WTC11 (cell line): Measurements from ENCODE around the gene ZNF48. TPM values are rescaled to one million over a fixed set of nuclear protein-coding genes. Genes with fewer than 3 reads are reported as not detected.

ENCODE experiments used
- ATAC-seq: fragments of 200-7000 bp; cut with Tn5 transposase; 2 replicates; pipeline ENCODE4 v1.10.0; 2021; ENCODE audit warnings: mild to moderate bottlenecking, moderate library complexity
- CTCF ChIA-PET: fragments of 300-600 bp; sonication (Branson Sonifier 250); formaldehyde crosslinking; loops from one replicate; lab custom pipeline; 2021; ENCODE audit warnings: antibody characterized with exemption; lab: Charles Lee
- POLR2A ChIA-PET: fragments of 350-600 bp; sonication (Branson Sonifier 250); formaldehyde crosslinking; loops from one replicate; lab custom pipeline; 2021; ENCODE audit warnings: antibody characterized with exemption; lab: Charles Lee
- DNase-seq: peaks from one replicate; pipeline ENCODE4 v3.0.0; 2021; ENCODE audit warnings: low spot score
- H3K27ac Mint-ChIP-seq: 2 replicates; pipeline ENCODE4 v1.8.0; 2021; ENCODE audit warnings: mixed read lengths
- H3K27me3 Mint-ChIP-seq: 2 replicates; pipeline ENCODE4 v1.8.0; 2021; ENCODE audit warnings: low read depth, mild to moderate bottlenecking, moderate library complexity, mixed read lengths
- H3K36me3 Mint-ChIP-seq: 2 replicates; pipeline ENCODE4 v1.8.0; 2021; ENCODE audit warnings: mixed read lengths
- H3K4me1 Mint-ChIP-seq: 2 replicates; pipeline ENCODE4 v1.8.0; 2022; ENCODE audit warnings: mixed read lengths
- H3K4me3 Mint-ChIP-seq: 2 replicates; pipeline ENCODE4 v1.8.0; 2021; ENCODE audit warnings: mild to moderate bottlenecking, moderate library complexity, mixed read lengths
- H3K9me3 Mint-ChIP-seq: 2 replicates; pipeline ENCODE4 v1.8.0; 2021; ENCODE audit warnings: mixed read lengths
- ATF1 ChIP-seq: sonication (generic); formaldehyde crosslinking; IDR thresholded peaks from 2 replicates; pipeline ENCODE4 v1.8.1; 2023; ENCODE audit warnings: mild to moderate bottlenecking, moderate library complexity, missing genetic modification reagents
- CREM ChIP-seq: sonication (generic); formaldehyde crosslinking; IDR thresholded peaks from 2 replicates; pipeline ENCODE4 v1.8.1; 2022; ENCODE audit warnings: mild to moderate bottlenecking, missing genetic modification reagents, moderate library complexity
- ELF4 ChIP-seq: sonication (generic); formaldehyde crosslinking; IDR thresholded peaks from 2 replicates; pipeline ENCODE4 v1.8.1; 2022; ENCODE audit warnings: low read depth, mild to moderate bottlenecking, moderate library complexity, missing genetic modification reagents
- ESRRA ChIP-seq: sonication (generic); formaldehyde crosslinking; IDR thresholded peaks from 2 replicates; pipeline ENCODE4 v1.8.1; 2022; ENCODE audit warnings: mild to moderate bottlenecking, missing genetic modification reagents, borderline replicate concordance
- ETV6 ChIP-seq: sonication (generic); formaldehyde crosslinking; IDR thresholded peaks from 2 replicates; pipeline ENCODE4 v1.8.1; 2022; ENCODE audit warnings: mild to moderate bottlenecking, missing genetic modification reagents
- FOXK1 ChIP-seq: sonication (generic); formaldehyde crosslinking; IDR thresholded peaks from 2 replicates; pipeline ENCODE4 v1.8.0; 2022; ENCODE audit warnings: mild to moderate bottlenecking, moderate library complexity, missing genetic modification reagents
- GABPB1 ChIP-seq: sonication (generic); formaldehyde crosslinking; IDR thresholded peaks from 2 replicates; pipeline ENCODE4 v1.8.1; 2023; ENCODE audit warnings: mild to moderate bottlenecking, missing genetic modification reagents
- GTF2I ChIP-seq: fragments of 250-450 bp; sonication (Bioruptor Pico); conservative IDR thresholded peaks from 2 replicates; pipeline ENCODE4 v1.4.0; 2021; ENCODE audit warnings: mild to moderate bottlenecking
- MYBL2 ChIP-seq: sonication (generic); formaldehyde crosslinking; IDR thresholded peaks from 2 replicates; pipeline ENCODE4 v1.8.1; 2023; ENCODE audit warnings: mild to moderate bottlenecking, moderate library complexity, missing genetic modification reagents
- NFYB ChIP-seq: sonication (generic); formaldehyde crosslinking; conservative IDR thresholded peaks from 2 replicates; pipeline ENCODE4 v1.8.0; 2022; ENCODE audit warnings: low read depth, missing genetic modification reagents
- NR3C1 ChIP-seq: sonication (generic); formaldehyde crosslinking; conservative IDR thresholded peaks from 2 replicates; pipeline ENCODE4 v1.8.1; 2023; ENCODE audit warnings: low read depth, mild to moderate bottlenecking, missing genetic modification reagents
- SMAD4 ChIP-seq: sonication (generic); formaldehyde crosslinking; IDR thresholded peaks from 2 replicates; pipeline ENCODE4 v1.8.0; 2022; ENCODE audit warnings: mild to moderate bottlenecking, missing genetic modification reagents
- SP1 ChIP-seq: sonication (generic); formaldehyde crosslinking; conservative IDR thresholded peaks from 2 replicates; pipeline ENCODE4 v1.8.1; 2022; ENCODE audit warnings: missing genetic modification reagents
- ZNF121 ChIP-seq: sonication (generic); formaldehyde crosslinking; IDR thresholded peaks from 2 replicates; pipeline ENCODE4 v1.8.0; 2023; ENCODE audit warnings: missing genetic modification reagents
- ZNF219 ChIP-seq: sonication (generic); formaldehyde crosslinking; IDR thresholded peaks from 2 replicates; pipeline ENCODE4 v1.8.0; 2023; ENCODE audit warnings: missing genetic modification reagents, mild to moderate bottlenecking, borderline replicate concordance
- ZNF317 ChIP-seq: sonication (generic); formaldehyde crosslinking; IDR thresholded peaks from 2 replicates; pipeline ENCODE4 v1.8.1; 2023; ENCODE audit warnings: low read depth, mild to moderate bottlenecking, moderate library complexity, missing genetic modification reagents, borderline replicate concordance
- ZNF423 ChIP-seq: fragments of 250-450 bp; sonication (Bioruptor Pico); IDR thresholded peaks from 2 replicates; pipeline ENCODE4 v2.1.2; 2022; ENCODE audit warnings: mild to moderate bottlenecking, moderate library complexity
- total RNA-seq: library from RNA; stranded (reverse); gene quantifications from 3 replicates; pipeline ENCODE4 v1.2.3, GENCODE V29; 2021
- TF ChIP-seq, protein P1 (sequence below): sonication (generic); formaldehyde crosslinking; IDR thresholded peaks from 2 replicates; pipeline ENCODE4 v1.8.1; 2023; ENCODE audit warnings: mild to moderate bottlenecking, missing genetic modification reagents
- TF ChIP-seq, protein P2 (sequence below): sonication (generic); formaldehyde crosslinking; IDR thresholded peaks from 2 replicates; pipeline ENCODE4 v1.8.1; 2022; ENCODE audit warnings: mild to moderate bottlenecking, moderate library complexity, missing genetic modification reagents
- TF ChIP-seq, protein P3 (sequence below): fragments of 250-450 bp; sonication (Bioruptor Pico); IDR thresholded peaks from 2 replicates; pipeline ENCODE4 v1.9.0; 2021; ENCODE audit warnings: mild to moderate bottlenecking
- TF ChIP-seq, protein P4 (sequence below): sonication (generic); formaldehyde crosslinking; IDR thresholded peaks from 2 replicates; pipeline ENCODE4 v1.8.1; 2023; ENCODE audit warnings: mild to moderate bottlenecking, missing genetic modification reagents
- TF ChIP-seq, protein P5 (sequence below): sonication (generic); formaldehyde crosslinking; IDR thresholded peaks from 2 replicates; pipeline ENCODE4 v1.8.0; 2022; ENCODE audit warnings: mild to moderate bottlenecking, missing genetic modification reagents
- TF ChIP-seq, protein P6 (sequence below): fragments of 200-600 bp; IDR thresholded peaks from 2 replicates; pipeline ENCODE4 v1.8.0; 2022; ENCODE audit warnings: antibody characterized with exemption
- TF ChIP-seq, protein P7 (sequence below): sonication (generic); formaldehyde crosslinking; IDR thresholded peaks from 2 replicates; pipeline ENCODE4 v1.8.0; 2023; ENCODE audit warnings: missing genetic modification reagents

ZNF48 gene
- total RNA-seq, 1 experiment from 2014 or later, result 39.3 TPM

DNA sequence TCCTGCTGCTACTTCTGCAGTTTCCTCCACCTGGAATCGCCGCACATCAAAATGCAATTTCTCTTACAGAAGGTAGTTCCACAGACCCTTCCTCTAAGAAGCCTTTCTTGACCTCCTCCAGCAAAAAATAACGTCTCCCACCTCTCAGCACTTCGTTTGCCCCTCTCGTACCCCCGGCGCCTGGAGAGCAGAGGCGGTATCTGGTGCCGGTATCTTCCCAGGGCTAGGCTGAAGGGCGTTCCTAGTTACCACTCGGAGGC lies 34.1 kb downstream of the ZNF48 start (continued):
- TF ChIP-seq, protein P1, sequence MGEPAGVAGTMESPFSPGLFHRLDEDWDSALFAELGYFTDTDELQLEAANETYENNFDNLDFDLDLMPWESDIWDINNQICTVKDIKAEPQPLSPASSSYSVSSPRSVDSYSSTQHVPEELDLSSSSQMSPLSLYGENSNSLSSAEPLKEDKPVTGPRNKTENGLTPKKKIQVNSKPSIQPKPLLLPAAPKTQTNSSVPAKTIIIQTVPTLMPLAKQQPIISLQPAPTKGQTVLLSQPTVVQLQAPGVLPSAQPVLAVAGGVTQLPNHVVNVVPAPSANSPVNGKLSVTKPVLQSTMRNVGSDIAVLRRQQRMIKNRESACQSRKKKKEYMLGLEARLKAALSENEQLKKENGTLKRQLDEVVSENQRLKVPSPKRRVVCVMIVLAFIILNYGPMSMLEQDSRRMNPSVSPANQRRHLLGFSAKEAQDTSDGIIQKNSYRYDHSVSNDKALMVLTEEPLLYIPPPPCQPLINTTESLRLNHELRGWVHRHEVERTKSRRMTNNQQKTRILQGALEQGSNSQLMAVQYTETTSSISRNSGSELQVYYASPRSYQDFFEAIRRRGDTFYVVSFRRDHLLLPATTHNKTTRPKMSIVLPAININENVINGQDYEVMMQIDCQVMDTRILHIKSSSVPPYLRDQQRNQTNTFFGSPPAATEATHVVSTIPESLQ (CRISPR knock-in tag), result no peak
- no peak for TF ChIP-seq ESRRA (CRISPR knock-in tag)
- TF ChIP-seq, all 79 proteins: peak for 0

DNA sequence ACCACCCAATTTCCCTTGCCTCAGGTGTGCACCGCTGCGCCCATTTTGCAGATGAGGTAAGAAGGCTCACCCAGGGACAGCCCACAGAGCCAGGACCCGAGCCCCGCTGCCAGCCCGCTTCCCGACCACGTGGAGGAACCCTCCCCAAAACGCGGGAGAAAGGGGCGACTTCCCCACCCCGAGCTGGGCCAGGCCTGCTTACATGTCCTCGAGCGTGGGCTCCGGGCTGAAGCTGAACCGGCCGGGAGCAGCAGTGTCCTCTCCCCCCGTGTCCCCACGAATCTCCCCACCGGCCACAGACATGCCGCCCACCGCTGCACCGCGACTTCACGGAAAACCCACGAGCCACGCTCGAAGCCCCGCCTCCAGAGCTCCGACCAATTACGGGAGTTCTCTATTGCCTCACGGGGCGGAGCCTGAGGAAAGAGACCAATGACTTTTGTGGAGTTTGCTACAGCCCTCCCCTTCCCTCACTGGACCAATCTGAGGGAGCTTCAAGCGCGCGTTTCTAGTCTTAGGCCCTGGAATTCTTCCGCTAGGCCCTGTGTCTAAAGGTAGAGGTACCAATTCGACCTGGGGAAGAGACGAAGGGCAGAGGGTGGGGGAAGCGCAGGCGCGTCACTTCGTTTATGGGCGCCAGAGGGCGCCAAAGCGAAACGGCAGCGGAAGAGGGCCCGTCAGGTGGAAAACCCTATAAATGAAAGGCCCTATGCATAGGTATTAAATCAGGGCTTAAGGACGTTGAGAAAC lies 34.6 kb downstream of the ZNF48 start, which contains the start of gene DCTPP1:
Gene DCTPP1, minus strand, starts transcription at position 353 of the 750 bp plus-strand sequence. Its CDS starts 50 bp downstream, at position 303.
- ATAC-seq (peak; percentile 98), DNase-seq (peak; percentile 91)
- Mint-ChIP-seq H3K4me3 (no peak within 1 kb of the TSS), H3K4me1 (peaks cover 17% of the 10 kb centered on the region), H3K27me3 (peaks cover 22% of the 10 kb centered on the region), H3K27ac (peak within 1 kb of the TSS; percentile 79), H3K36me3 (peaks cover 17% of the 10 kb centered on the region), H3K9me3 (no peaks in the 10 kb centered on the region)
- ChIA-PET CTCF (interaction anchor here (0.5 to 2.9 kb wide), 79 partner anchors 10 to 713 kb away, joined by 3 to 79 read pairs (median 6); partner anchors contain the start of genes ALDOA, CD2BP2, CORO1A and FBRS), POLR2A (interaction anchor here (0.6 to 1.5 kb wide), 11 partner anchors 8 to 196 kb away, joined by 3 to 15 read pairs (median 4); partner anchors contain the start of genes ZNF689 and ZNF785)
- TF ChIP-seq ELF4 (CRISPR knock-in tag) (no peak), FOXK1 (0 out of 2 replicates have a peak, but pooled peaks have one; percentile 46), NFYB (CRISPR knock-in tag) (peak; percentile 60), MYBL2 (peak; percentile 85; the same call in 1 of the 2 replicates), ZNF121 (CRISPR knock-in tag) (0 out of 2 replicates have a peak, but pooled peaks have one; percentile 20), GTF2I (CRISPR knock-in tag) (peak; percentile 94), CREM (CRISPR knock-in tag) (no peak), ATF1 (0 out of 2 replicates have a peak, but pooled peaks have one; percentile 27), GABPB1 (peak; percentile 11; the same call in 1 of the 2 replicates), ETV6 (CRISPR knock-in tag) (peak; percentile 68), SMAD4 (no peak), ZNF317 (0 out of 2 replicates have a peak, but pooled peaks have one; percentile 33), NR3C1 (CRISPR knock-in tag) (no peak), ZNF423 (CRISPR knock-in tag) (no peak), SP1 (CRISPR knock-in tag) (peak; percentile 92), ZNF219 (0 out of 2 replicates have a peak, but pooled peaks have one; percentile 37)
- TF ChIP-seq, protein P2, sequence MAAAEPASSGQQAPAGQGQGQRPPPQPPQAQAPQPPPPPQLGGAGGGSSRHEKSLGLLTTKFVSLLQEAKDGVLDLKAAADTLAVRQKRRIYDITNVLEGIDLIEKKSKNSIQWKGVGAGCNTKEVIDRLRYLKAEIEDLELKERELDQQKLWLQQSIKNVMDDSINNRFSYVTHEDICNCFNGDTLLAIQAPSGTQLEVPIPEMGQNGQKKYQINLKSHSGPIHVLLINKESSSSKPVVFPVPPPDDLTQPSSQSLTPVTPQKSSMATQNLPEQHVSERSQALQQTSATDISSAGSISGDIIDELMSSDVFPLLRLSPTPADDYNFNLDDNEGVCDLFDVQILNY (CRISPR knock-in tag), result no peak
- TF ChIP-seq, protein P3, sequence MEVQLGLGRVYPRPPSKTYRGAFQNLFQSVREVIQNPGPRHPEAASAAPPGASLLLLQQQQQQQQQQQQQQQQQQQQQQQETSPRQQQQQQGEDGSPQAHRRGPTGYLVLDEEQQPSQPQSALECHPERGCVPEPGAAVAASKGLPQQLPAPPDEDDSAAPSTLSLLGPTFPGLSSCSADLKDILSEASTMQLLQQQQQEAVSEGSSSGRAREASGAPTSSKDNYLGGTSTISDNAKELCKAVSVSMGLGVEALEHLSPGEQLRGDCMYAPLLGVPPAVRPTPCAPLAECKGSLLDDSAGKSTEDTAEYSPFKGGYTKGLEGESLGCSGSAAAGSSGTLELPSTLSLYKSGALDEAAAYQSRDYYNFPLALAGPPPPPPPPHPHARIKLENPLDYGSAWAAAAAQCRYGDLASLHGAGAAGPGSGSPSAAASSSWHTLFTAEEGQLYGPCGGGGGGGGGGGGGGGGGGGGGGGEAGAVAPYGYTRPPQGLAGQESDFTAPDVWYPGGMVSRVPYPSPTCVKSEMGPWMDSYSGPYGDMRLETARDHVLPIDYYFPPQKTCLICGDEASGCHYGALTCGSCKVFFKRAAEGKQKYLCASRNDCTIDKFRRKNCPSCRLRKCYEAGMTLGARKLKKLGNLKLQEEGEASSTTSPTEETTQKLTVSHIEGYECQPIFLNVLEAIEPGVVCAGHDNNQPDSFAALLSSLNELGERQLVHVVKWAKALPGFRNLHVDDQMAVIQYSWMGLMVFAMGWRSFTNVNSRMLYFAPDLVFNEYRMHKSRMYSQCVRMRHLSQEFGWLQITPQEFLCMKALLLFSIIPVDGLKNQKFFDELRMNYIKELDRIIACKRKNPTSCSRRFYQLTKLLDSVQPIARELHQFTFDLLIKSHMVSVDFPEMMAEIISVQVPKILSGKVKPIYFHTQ, result no peak
- TF ChIP-seq, protein P4, sequence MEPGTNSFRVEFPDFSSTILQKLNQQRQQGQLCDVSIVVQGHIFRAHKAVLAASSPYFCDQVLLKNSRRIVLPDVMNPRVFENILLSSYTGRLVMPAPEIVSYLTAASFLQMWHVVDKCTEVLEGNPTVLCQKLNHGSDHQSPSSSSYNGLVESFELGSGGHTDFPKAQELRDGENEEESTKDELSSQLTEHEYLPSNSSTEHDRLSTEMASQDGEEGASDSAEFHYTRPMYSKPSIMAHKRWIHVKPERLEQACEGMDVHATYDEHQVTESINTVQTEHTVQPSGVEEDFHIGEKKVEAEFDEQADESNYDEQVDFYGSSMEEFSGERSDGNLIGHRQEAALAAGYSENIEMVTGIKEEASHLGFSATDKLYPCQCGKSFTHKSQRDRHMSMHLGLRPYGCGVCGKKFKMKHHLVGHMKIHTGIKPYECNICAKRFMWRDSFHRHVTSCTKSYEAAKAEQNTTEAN (CRISPR knock-in tag), result 0 out of 2 replicates have a peak, but pooled peaks have one; percentile 43
- TF ChIP-seq, protein P5, sequence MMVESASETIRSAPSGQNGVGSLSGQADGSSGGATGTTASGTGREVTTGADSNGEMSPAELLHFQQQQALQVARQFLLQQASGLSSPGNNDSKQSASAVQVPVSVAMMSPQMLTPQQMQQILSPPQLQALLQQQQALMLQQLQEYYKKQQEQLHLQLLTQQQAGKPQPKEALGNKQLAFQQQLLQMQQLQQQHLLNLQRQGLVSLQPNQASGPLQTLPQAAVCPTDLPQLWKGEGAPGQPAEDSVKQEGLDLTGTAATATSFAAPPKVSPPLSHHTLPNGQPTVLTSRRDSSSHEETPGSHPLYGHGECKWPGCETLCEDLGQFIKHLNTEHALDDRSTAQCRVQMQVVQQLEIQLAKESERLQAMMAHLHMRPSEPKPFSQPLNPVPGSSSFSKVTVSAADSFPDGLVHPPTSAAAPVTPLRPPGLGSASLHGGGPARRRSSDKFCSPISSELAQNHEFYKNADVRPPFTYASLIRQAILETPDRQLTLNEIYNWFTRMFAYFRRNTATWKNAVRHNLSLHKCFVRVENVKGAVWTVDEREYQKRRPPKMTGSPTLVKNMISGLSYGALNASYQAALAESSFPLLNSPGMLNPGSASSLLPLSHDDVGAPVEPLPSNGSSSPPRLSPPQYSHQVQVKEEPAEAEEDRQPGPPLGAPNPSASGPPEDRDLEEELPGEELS, result peak; percentile 78
- TF ChIP-seq, protein P6, sequence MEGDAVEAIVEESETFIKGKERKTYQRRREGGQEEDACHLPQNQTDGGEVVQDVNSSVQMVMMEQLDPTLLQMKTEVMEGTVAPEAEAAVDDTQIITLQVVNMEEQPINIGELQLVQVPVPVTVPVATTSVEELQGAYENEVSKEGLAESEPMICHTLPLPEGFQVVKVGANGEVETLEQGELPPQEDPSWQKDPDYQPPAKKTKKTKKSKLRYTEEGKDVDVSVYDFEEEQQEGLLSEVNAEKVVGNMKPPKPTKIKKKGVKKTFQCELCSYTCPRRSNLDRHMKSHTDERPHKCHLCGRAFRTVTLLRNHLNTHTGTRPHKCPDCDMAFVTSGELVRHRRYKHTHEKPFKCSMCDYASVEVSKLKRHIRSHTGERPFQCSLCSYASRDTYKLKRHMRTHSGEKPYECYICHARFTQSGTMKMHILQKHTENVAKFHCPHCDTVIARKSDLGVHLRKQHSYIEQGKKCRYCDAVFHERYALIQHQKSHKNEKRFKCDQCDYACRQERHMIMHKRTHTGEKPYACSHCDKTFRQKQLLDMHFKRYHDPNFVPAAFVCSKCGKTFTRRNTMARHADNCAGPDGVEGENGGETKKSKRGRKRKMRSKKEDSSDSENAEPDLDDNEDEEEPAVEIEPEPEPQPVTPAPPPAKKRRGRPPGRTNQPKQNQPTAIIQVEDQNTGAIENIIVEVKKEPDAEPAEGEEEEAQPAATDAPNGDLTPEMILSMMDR, result peak; percentile 74
- TF ChIP-seq, protein P7, sequence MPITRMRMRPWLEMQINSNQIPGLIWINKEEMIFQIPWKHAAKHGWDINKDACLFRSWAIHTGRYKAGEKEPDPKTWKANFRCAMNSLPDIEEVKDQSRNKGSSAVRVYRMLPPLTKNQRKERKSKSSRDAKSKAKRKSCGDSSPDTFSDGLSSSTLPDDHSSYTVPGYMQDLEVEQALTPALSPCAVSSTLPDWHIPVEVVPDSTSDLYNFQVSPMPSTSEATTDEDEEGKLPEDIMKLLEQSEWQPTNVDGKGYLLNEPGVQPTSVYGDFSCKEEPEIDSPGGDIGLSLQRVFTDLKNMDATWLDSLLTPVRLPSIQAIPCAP (CRISPR knock-in tag), result peak; percentile 79
